ENCODE results near the gene TMEM200A. TPM values are rescaled to one million over a fixed set of nuclear protein-coding genes. Genes with fewer than 3 reads are reported as not detected.

The TMEM200A gene
- total RNA-seq, 1 experiment from 2014 or later: 0.40 TPM

GRCh38 chr6:130379223-130379622 is 13.4 kb downstream of the TMEM200A start:
- Histone ChIP-seq H3K9ac (ENCODE audit: low read length) (no peak overlapping the region), H3K9me3 (ENCODE audit: low read length) (no peaks in the 10 kb centered on the region), H3K4me2 (ENCODE audit: low read length) (no peak overlapping the region), H3K9me2 (replicated peaks; ENCODE audit: low read length) (no peaks in the 10 kb centered on the region), H3K79me2 (ENCODE audit: low read length) (no peaks in the 10 kb centered on the region), H2AFZ (ENCODE audit: low read length) (no peak overlapping the region), H3F3A (ENCODE audit: low read length, unreplicated experiment) (no peaks in the 10 kb centered on the region), H3K27ac (ENCODE audit: low read length) (no peak overlapping the region), H3K36me3 (ENCODE audit: low read depth, low read length) (no peaks in the 10 kb centered on the region), H3K27me3 (ENCODE audit: low read length) (no peaks in the 10 kb centered on the region), H4K20me1 (ENCODE audit: low read length) (no peaks in the 10 kb centered on the region), H3K4me1 (ENCODE audit: insufficient read depth, low read length) (no peaks in the 10 kb centered on the region), H3K4me3 (ENCODE audit: low read length) (no peak overlapping the region)
- POLR2A ChIA-PET (ENCODE audit: unreplicated experiment): no interaction called here
- ATAC-seq (no peak), DNase-seq (no peak)
- intact Hi-C loops (cut with micrococcal nuclease): no loop called here
- BruUV-seq (replicated peaks): no TSS peak
- TF ChIP-seq EZH2phosphoT487 (IDR thresholded peaks at IDR 0.05; ENCODE audit: borderline replicate concordance, low read length) (no peak), EZH2 (IDR thresholded peaks at IDR 0.05; ENCODE audit: low read length, unreplicated experiment) (no peak), CTCF (conservative IDR thresholded peaks at IDR 0.05; ENCODE audit: low read depth, low read length) (no peak)
- CTCF ChIA-PET: no interaction called here

- DNase-seq (no peak), ATAC-seq (no peak)
- Histone ChIP-seq H3F3A (ENCODE audit: low read length, unreplicated experiment) (no peaks in the 10 kb centered on the region), H3K9me3 (ENCODE audit: low read length) (no peaks in the 10 kb centered on the region), H2AFZ (ENCODE audit: low read length) (no peak overlapping the region), H3K9ac (ENCODE audit: low read length) (no peak overlapping the region), H3K4me2 (ENCODE audit: low read length) (no peak overlapping the region), H3K9me2 (replicated peaks; ENCODE audit: low read length) (no peaks in the 10 kb centered on the region), H3K27me3 (ENCODE audit: low read length) (peaks cover 10% of the 10 kb centered on the region; the same call in 1 of the 2 replicates), H3K4me3 (ENCODE audit: low read length) (no peak overlapping the region), H3K79me2 (ENCODE audit: low read length) (no peaks in the 10 kb centered on the region), H3K4me1 (ENCODE audit: insufficient read depth, low read length) (no peaks in the 10 kb centered on the region), H3K27ac (ENCODE audit: low read length) (no peak overlapping the region), H3K36me3 (ENCODE audit: low read depth, low read length) (no peaks in the 10 kb centered on the region), H4K20me1 (ENCODE audit: low read length) (no peaks in the 10 kb centered on the region)
- BruUV-seq (replicated peaks): no TSS peak
- ChIA-PET POLR2A (ENCODE audit: unreplicated experiment) (no interaction called here), CTCF (no interaction called here)
- intact Hi-C loops (cut with micrococcal nuclease): no loop called here
- no peak for TF ChIP-seq CTCF (conservative IDR thresholded peaks at IDR 0.05; ENCODE audit: low read depth, low read length)
- no peak for TF ChIP-seq EZH2phosphoT487 (IDR thresholded peaks at IDR 0.05; ENCODE audit: borderline replicate concordance, low read length)
- TF ChIP-seq EZH2 (IDR thresholded peaks at IDR 0.05; ENCODE audit: low read length, unreplicated experiment): no peak
Measured at GRCh38 chr6:130381012-130381411, 15.2 kb downstream of the TMEM200A start.

- H3K27me3 ChIP-seq (ENCODE audit: low read length): peaks cover 17% of the 10 kb centered on the region
- POLR2A ChIA-PET (ENCODE audit: unreplicated experiment): no interaction called here
- H2AFZ ChIP-seq (ENCODE audit: low read length): no peak overlapping the region
- BruUV-seq (replicated peaks): no TSS peak
- no peak overlapping the region for H3K4me3 ChIP-seq (ENCODE audit: low read length)
- no peaks in the 10 kb centered on the region for H3K79me2 ChIP-seq (ENCODE audit: low read length)
- no peaks in the 10 kb centered on the region for H4K20me1 ChIP-seq (ENCODE audit: low read length)
- H3K9me2 ChIP-seq (replicated peaks; ENCODE audit: low read length): no peaks in the 10 kb centered on the region
- no peaks in the 10 kb centered on the region for H3K9me3 ChIP-seq (ENCODE audit: low read length)
- H3F3A ChIP-seq (ENCODE audit: low read length, unreplicated experiment): no peaks in the 10 kb centered on the region
- H3K36me3 ChIP-seq (ENCODE audit: low read depth, low read length): no peaks in the 10 kb centered on the region
- H3K9ac ChIP-seq (ENCODE audit: low read length): no peak overlapping the region
- CTCF ChIA-PET: no interaction called here
- ATAC-seq: no peak
- H3K4me1 ChIP-seq (ENCODE audit: insufficient read depth, low read length): no peaks in the 10 kb centered on the region
- DNase-seq: no peak
- no peak overlapping the region for H3K27ac ChIP-seq (ENCODE audit: low read length)
- H3K4me2 ChIP-seq (ENCODE audit: low read length): no peak overlapping the region
- TF ChIP-seq EZH2 (IDR thresholded peaks at IDR 0.05; ENCODE audit: low read length, unreplicated experiment) (no peak), EZH2phosphoT487 (IDR thresholded peaks at IDR 0.05; ENCODE audit: borderline replicate concordance, low read length) (no peak), CTCF (conservative IDR thresholded peaks at IDR 0.05; ENCODE audit: low read depth, low read length) (no peak)
- intact Hi-C loops (cut with micrococcal nuclease): no loop called here
Measured at GRCh38 chr6:130381459-130382380, 15.9 kb downstream of the TMEM200A start.
